HG03280 (cell line): ENCODE data around the gene SEMA3C.
"Not testable (repeated sequence)": the region's sequence is repeated elsewhere in the genome, so short reads cannot be mapped to it uniquely, and the experiment has no call there.

ENCODE experiments used
- ATAC-seq: cut with Tn5 transposase; IDR thresholded peaks from one replicate; pipeline ENCODE4 v1.9.1; 2021; ENCODE audit warnings: mild to moderate bottlenecking, moderate library complexity; ENCODE audit not compliant: unreplicated experiment

The SEMA3C gene

GRCh38 chr7:80929619-80930018, 10.8 kb upstream of the SEMA3C start:
- ATAC-seq: no peak

GRCh38 chr7:80926955-80927354, 8.1 kb upstream of the SEMA3C start:
- ATAC-seq: not testable (repeated sequence)

GRCh38 chr7:80924090-80924489, 5.2 kb upstream of the SEMA3C start:
- ATAC-seq: no peak

- no peak for ATAC-seq
Observed at GRCh38 chr7:80923211-80923612, 4.4 kb upstream of the SEMA3C start.

DNA sequence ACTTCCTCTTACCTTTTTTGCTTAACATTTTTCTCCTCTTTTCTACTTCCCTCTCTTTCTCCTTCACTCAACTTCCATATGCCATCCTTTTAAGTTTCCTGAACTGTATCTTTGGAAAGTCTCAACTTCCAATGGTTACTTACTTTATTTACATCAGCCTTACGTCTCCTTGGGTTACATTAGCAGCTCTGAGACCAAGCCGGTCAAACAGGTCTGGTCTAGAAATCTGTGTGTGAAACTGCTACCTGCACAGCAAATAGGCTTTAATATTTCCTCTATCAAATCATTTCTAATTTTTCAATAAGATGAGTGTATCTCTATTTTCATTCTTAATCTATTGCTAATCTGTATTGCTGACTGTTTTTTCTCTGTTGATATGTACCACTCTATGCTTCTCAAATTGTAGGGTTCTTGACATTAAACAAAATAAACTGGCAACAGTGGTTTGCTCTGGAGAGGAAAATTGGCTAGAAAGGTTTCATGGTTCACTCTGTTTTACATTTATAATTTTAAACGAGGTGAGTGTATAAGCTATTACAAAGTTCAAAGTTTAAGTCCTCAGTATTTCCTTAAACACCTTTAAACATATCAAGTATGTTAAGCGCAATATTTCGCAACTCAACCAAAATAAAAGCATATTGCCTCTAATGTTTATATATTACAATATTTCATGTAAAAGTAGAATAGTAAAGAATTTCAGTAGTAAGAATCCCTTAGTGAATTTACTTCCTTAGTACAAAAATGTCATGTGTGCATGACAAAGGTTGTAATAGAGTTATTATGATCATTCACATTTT, 3.6 kb upstream of the SEMA3C start:
- no peak for ATAC-seq

DNA sequence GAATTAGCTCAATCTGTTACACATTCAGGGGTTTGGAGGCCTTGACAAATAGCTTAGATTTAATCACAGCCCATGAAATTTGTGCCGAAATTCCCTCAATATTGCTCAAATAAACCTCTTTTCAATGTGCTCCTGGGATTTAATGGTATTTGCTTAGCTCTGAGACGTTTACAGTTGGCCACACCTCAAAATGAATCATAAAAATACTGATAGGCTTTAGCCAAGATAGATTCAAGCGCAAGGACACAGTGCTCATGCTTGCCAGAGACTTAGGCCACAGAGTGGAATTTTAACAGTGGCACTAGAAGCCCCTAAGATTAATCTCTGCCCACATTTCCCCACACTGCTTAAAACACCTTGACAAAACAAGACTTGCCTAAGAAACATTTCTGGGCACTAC, 2.3 kb upstream of the SEMA3C start:
- ATAC-seq: no peak

DNA sequence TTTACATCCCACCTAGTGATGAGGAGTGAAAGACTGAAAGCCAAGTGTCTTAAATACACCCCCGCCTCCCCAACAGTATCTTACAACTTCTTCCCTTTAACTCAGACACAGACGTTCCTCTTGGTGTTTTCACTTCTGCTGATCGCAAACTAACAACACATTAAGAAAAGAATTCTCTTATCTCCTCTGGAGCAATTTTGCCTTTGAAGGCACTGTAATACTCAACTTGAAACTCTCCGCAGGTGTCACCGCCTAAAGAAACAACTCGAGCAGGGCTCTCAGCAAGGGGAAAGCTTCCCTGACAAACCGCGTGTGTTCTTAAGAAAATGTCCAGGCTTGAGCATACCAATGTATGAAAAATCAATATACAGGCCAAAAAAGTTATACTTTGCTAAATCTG, 452 bp downstream of the SEMA3C start:
- ATAC-seq: no peak

GRCh38 chr7:80916770-80917741, 1.8 kb downstream of the SEMA3C start:
- no peak for ATAC-seq

DNA sequence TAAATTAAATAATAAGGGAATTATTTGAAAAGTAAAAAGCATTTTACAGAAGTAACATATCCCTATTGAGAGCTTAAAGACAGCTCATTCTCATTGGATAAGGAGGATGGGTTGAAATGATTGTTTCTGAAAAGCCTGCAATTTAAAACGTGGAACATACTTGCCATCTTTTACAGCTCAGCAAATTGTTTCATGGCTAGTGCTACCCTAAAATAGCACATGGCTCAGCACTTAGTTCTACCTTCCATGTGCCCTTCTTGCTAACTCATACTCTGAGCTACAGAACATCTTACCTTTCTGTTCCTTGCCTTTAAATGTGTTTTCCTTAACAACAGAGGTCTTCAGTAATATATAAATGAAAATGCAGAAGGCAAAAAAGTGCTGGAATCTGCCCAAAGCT, 8.6 kb downstream of the SEMA3C start:
- no peak for ATAC-seq

DNA sequence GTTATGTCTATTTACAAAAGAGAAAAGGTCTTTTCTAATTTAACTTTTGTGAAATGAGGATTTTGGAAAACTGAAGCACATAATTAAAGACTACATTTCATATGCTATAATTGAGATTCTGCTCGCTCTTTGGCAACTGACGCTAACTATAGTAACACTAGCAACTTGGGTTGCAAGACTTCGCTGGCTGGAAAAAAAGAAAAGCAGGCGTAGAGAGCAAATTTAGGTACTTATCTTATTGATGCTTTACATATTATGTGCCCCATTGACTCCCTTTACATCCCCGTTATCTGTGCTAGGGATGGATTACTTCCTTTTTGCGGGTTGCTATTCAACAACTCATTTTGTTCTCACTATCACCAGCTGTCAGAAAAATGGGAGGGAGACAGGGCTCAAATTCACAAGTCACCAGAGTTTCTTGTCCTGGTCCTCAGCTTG, 10.5 kb downstream of the SEMA3C start:
- ATAC-seq: no peak

DNA sequence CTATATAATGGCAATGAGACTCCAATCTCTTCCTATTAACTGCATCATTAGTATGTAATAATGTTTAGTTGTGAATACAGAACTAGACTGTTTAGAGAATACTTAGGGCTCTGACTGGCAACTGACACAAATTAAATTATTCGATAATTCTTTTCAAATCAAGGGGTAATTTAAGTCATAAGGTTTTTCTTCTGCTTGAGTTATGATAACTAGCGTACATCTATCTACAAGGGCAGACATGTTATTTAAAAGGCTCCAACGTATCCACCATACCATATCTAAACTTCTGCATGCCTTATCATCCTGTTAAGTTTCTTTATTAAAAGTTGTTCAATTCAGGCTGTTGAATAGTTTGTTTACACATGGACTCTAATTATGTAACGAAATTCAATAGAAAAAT, 11.2 kb downstream of the SEMA3C start:
- ATAC-seq: no peak

GRCh38 chr7:80907141-80907601, 11.7 kb downstream of the SEMA3C start:
- no peak for ATAC-seq

DNA sequence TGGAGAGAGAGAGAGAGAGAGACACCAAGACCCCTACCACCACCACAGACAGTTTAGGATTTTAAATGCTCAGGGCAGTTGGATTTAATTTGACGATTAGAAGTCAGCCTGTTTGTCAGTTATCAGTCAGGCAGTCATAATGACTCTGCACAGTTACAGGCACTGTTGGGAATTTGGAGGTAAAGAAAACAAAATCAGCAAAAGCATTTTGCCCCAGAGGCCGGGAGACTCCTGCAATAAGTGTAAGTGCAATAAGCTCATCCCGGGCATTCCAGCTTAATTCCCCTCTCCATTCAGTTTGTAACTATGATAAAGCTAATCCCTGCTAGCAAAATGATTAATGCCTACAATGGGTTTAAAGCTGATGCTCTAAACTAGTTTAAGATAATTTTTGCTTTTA, 13.5 kb downstream of the SEMA3C start:
- no peak for ATAC-seq

- ATAC-seq: no peak
Observed at GRCh38 chr7:80902716-80903308, 16.0 kb downstream of the SEMA3C start.

GRCh38 chr7:80902019-80902418, 16.8 kb downstream of the SEMA3C start:
- no peak for ATAC-seq

DNA sequence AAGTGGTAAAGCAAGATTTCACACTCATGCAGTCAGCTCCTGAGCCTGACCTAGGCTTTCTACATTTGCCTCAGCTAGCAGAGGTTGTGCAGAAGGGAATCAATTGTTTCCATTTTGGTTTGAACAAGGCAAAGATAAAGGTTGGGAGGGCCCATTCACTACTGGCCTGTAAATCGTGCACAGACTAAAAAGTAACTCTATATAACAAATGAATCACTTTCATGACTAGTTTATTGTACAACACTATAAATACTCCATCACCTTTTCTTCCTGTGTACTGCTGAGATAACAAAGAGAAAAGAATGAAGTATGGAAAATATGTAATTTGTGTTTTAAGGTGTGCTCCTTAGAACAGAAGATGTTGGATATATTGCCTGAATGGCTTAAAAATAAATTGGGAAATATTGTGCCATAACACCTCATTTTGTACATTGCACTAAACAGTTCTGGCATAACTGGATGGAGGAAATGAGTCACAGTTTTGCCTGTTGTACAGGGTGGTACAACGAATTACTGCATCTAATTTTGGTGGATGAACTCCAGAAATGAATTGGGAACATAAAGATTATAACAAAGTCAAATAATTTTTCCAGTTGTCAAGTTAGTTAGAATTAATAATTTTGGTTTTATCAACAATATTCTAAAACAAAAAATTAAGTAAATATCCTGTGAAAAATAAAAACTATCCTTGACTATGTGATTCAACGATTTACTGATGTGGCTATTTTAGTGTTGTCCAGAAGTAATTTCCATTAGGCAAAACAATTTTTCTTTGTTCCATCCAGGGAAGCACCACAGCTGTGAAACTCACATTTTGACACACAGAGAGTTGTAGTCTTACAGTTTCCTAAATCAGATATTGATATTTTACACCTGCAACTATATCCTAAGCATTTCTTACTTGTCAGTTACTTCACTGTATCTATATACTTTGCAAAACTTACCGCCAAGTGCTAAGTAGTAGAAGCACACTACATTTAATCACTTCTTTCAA, 18.0 kb downstream of the SEMA3C start:
- ATAC-seq: no peak

DNA sequence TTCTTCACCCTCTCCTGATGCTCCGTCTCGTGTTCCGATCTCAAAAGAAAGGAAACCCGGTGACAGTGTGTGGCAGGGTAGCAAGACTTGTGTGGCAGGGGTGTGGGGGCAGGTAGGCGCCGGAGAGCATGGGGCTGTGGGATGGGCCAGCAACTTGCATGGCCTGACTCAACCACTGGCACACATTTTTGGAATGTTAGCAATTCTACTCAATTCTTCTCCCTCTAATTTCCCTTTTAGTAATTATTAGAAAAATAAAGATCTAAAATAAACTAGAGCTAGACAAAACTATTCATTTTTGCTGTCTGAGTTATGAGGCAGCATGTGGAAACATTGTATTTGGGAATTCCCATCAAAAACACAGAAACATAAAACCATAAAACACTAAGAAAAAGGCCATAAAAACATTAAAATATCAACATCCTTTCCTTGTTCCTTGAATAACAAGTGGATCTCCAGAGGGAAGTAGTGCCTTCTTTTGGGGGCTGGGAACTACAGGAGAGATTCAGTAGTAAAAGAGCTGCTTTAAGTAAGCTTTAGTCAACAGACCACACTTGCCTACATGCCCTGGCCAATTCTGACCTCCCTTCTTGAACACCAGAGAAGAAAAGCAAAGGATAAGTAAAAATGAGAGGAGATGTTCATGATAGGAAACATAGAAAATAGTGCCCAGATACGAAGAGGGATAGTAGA, 21.8 kb downstream of the SEMA3C start:
- no peak for ATAC-seq

DNA sequence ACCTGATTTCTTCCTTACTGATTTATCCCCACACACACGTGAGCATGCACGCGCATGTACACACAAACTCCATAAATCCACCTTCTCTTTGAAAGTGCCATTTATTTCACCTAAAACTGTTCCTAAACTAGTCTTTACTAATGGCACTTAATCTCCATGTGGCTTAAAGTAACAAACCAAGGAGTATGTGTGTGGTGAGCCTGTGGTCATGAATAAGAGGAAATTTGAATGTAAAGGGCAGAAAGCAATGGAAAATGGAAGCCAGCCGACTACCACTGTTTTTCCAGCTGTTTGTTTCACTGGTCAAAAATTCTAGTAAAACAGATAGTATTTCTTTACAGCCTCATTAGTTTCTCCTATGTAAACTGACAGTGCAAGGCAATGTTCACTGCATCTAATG, 23.8 kb downstream of the SEMA3C start:
- ATAC-seq: no peak

DNA sequence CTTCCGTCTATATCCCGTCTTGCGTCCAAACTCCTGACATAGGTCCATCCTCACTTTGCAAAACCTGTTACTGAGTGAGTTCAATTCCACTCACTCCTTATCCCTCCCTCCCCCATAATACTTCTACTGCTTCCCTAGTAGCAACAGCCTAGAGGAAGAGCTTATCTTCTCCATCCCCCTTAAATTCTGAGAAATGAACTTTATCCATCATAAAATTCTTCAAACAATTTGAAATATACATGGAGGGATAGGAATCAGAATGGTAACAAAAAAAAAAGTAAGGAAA, 27.6 kb downstream of the SEMA3C start:
- ATAC-seq: no peak
